HEK293 (cell line): ENCODE measurements around the gene C20orf96.
A peak's percentile ranks its signal among the peaks of the same experiment; 100 is the strongest.

Experiments used
- KLF1 ChIP-seq: fragments of 450-650 bp; formaldehyde crosslinking; IDR thresholded peaks from 2 replicates; pipeline ENCODE4 v1.5.1; 2016; ENCODE audit warnings: missing biosample characterization, missing genetic modification characterization
- KLF7 ChIP-seq: fragments of 450-650 bp; formaldehyde crosslinking; IDR thresholded peaks from 2 replicates; pipeline ENCODE4 v1.5.1; 2016; ENCODE audit warnings: missing biosample characterization, missing genetic modification characterization, borderline replicate concordance
- KLF8 ChIP-seq: fragments of 450-650 bp; formaldehyde crosslinking; IDR thresholded peaks from 2 replicates; pipeline ENCODE4 v1.5.1; 2016; ENCODE audit warnings: missing biosample characterization, missing genetic modification characterization
- OSR2 ChIP-seq: fragments of 450-650 bp; formaldehyde crosslinking; IDR thresholded peaks from 2 replicates; pipeline ENCODE4 v1.5.1; 2016; ENCODE audit warnings: missing biosample characterization, missing genetic modification characterization
- PRDM1 ChIP-seq: fragments of 450-650 bp; formaldehyde crosslinking; IDR thresholded peaks from 2 replicates; pipeline ENCODE4; 2016; ENCODE audit warnings: missing biosample characterization, missing genetic modification characterization
- SETDB1 ChIP-seq: IDR thresholded peaks from one replicate; pipeline ENCODE4 v1.6.1; 2017; ENCODE audit warnings: mild to moderate bottlenecking, low read length, moderate library complexity, mixed read lengths; ENCODE audit not compliant: insufficient read length
- SP3 ChIP-seq: fragments of 450-650 bp; formaldehyde crosslinking; IDR thresholded peaks from 2 replicates; pipeline ENCODE4 v1.5.1; 2016; ENCODE audit warnings: missing biosample characterization, missing genetic modification characterization
- TRIM28 ChIP-seq: IDR thresholded peaks from 2 replicates; pipeline ENCODE4 v1.6.1; 2011; ENCODE audit warnings: low read length, control low read depth, borderline replicate concordance
- WT1 ChIP-seq: fragments of 450-650 bp; formaldehyde crosslinking; IDR thresholded peaks from 2 replicates; pipeline ENCODE4 v1.5.1; 2016; ENCODE audit warnings: missing biosample characterization, missing genetic modification characterization
- ZBTB17 ChIP-seq: fragments of 450-650 bp; formaldehyde crosslinking; IDR thresholded peaks from 2 replicates; pipeline ENCODE4 v1.5.1; 2016; ENCODE audit warnings: missing biosample characterization, missing genetic modification characterization
- ZBTB7A ChIP-seq: fragments of 450-650 bp; formaldehyde crosslinking; IDR thresholded peaks from 2 replicates; pipeline ENCODE4 v1.5.1; 2016; ENCODE audit warnings: low read depth, missing biosample characterization, missing genetic modification characterization
- ZBTB8A ChIP-seq: fragments of 450-650 bp; formaldehyde crosslinking; IDR thresholded peaks from 2 replicates; pipeline ENCODE4 v1.5.1; 2016; ENCODE audit warnings: missing biosample characterization, missing genetic modification characterization
- ZNF112 ChIP-seq: fragments of 450-650 bp; formaldehyde crosslinking; IDR thresholded peaks from 2 replicates; pipeline ENCODE4 v1.5.0; 2017; ENCODE audit warnings: missing biosample characterization, missing genetic modification characterization
- ZNF140 ChIP-seq: fragments of 450-650 bp; formaldehyde crosslinking; IDR thresholded peaks from 2 replicates; pipeline ENCODE4 v1.5.1; 2016; ENCODE audit warnings: missing biosample characterization, missing genetic modification characterization
- ZNF2 ChIP-seq: fragments of 450-650 bp; formaldehyde crosslinking; IDR thresholded peaks from 2 replicates; pipeline ENCODE4 v1.5.1; 2016; ENCODE audit warnings: missing biosample characterization, missing genetic modification characterization
- ZNF266 ChIP-seq: fragments of 450-650 bp; formaldehyde crosslinking; IDR thresholded peaks from 2 replicates; pipeline ENCODE4 v1.5.1; 2016; ENCODE audit warnings: missing biosample characterization, missing genetic modification characterization, low read depth
- ZNF416 ChIP-seq: fragments of 450-650 bp; formaldehyde crosslinking; IDR thresholded peaks from 2 replicates; pipeline ENCODE4 v1.5.1; 2016; ENCODE audit warnings: missing biosample characterization, missing genetic modification characterization
- ZNF558 ChIP-seq: fragments of 450-650 bp; formaldehyde crosslinking; IDR thresholded peaks from 2 replicates; pipeline ENCODE4 v1.5.1; 2016; ENCODE audit warnings: missing biosample characterization, missing genetic modification characterization
- ZNF596 ChIP-seq: fragments of 450-650 bp; IDR thresholded peaks from 2 replicates; pipeline ENCODE4 v1.5.0; 2018; ENCODE audit warnings: missing biosample characterization, mild to moderate bottlenecking, missing genetic modification characterization, moderate library complexity
- ZNF600 ChIP-seq: fragments of 450-650 bp; formaldehyde crosslinking; IDR thresholded peaks from 2 replicates; pipeline ENCODE4 v1.5.1; 2016; ENCODE audit warnings: missing biosample characterization, missing genetic modification characterization
- ZSCAN23 ChIP-seq: fragments of 450-650 bp; formaldehyde crosslinking; IDR thresholded peaks from 2 replicates; pipeline ENCODE4 v1.5.1; 2016; ENCODE audit warnings: missing biosample characterization, missing genetic modification characterization
- TF ChIP-seq, protein P1 (sequence below): fragments of 450-650 bp; formaldehyde crosslinking; IDR thresholded peaks from 2 replicates; pipeline ENCODE4 v1.5.1; 2017; ENCODE audit warnings: missing biosample characterization, missing genetic modification characterization
- TF ChIP-seq, protein P2 (sequence below): fragments of 450-650 bp; formaldehyde crosslinking; IDR thresholded peaks from 2 replicates; pipeline ENCODE4 v1.5.1; 2016; ENCODE audit warnings: missing biosample characterization, missing genetic modification characterization, borderline replicate concordance
- TF ChIP-seq, protein P3 (sequence below): fragments of 450-650 bp; formaldehyde crosslinking; IDR thresholded peaks from 2 replicates; pipeline ENCODE4 v1.5.1; 2016; ENCODE audit warnings: missing biosample characterization, missing genetic modification characterization
- TF ChIP-seq, protein P4 (sequence below): fragments of 450-650 bp; formaldehyde crosslinking; IDR thresholded peaks from 2 replicates; pipeline ENCODE4 v1.5.1; 2016; ENCODE audit warnings: missing biosample characterization, missing genetic modification characterization
- TF ChIP-seq, protein P5 (sequence below): fragments of 450-650 bp; formaldehyde crosslinking; IDR thresholded peaks from 2 replicates; pipeline ENCODE4 v1.5.1; 2016; ENCODE audit warnings: missing biosample characterization, missing genetic modification characterization

C20orf96 gene

DNA sequence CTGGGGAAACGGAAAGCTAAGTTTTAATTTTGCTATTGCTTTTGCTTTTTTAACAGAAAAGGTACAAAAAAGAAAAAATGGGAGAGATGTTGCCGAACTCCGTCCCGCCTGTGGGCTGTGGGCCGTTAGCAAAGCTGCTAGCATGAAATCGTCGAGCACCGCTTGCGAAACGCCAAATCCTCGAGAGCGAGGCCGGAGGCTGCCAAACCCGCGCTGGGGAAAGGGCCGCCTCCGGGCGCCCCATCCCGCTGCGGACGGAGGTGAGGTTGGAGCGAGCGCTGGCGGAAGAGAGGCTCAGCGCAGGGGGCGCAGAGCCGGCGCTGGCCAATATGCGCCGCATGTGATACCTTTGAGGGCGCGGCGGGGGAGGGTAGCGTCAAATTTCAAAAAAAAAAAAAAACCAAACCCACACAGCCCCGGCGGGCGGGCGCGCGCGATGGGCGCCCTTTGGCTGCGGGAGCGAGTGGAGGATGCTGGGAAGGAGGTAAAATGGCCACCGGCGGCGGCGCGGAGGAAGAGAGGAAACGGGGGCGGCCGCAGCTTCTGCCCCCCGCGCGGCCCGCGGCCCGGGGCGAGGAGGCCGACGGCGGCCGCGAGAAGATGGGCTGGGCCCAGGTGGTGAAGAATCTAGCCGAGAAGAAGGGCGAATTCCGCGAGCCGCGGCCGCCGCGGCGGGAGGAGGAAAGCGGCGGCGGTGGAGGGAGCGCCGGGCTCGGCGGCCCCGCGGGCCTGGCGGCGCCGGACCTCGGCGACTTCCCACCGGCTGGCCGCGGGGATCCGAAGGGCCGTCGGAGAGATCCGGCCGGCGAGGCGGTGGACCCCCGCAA is 6.8 kb upstream of the C20orf96 start, which contains the start of gene ZCCHC3 (continued):
- TF ChIP-seq WT1 (tag by site-specific recombination) (peak; percentile 79), KLF8 (tag by site-specific recombination) (peak; percentile 95), KLF7 (tag by site-specific recombination) (peak; percentile 69; the same call in 1 of the 2 replicates), ZNF140 (tag by site-specific recombination) (no peak), ZNF2 (tag by site-specific recombination) (no peak; the same call in none of the 2 replicates), ZBTB7A (tag by site-specific recombination) (peak; percentile 71; the same call in 1 of the 2 replicates), PRDM1 (tag by site-specific recombination) (peak; percentile 72), ZNF600 (tag by site-specific recombination) (peak; percentile 99), KLF1 (tag by site-specific recombination) (peak; percentile 84), TRIM28 (0 out of 2 replicates have a peak, but pooled peaks have one; percentile 48), ZNF112 (no peak), ZBTB8A (tag by site-specific recombination) (peak; percentile 100), SETDB1 (peak; percentile 19), ZSCAN23 (0 out of 2 replicates have a peak, but pooled peaks have one; percentile 23), ZNF596 (tag by site-specific recombination) (peak; percentile 88), ZNF558 (peak; percentile 19; the same call in 1 of the 2 replicates), OSR2 (tag by site-specific recombination) (peak; percentile 15; the same call in 1 of the 2 replicates), ZNF266 (tag by site-specific recombination) (no peak), ZBTB17 (tag by site-specific recombination) (peak; percentile 92), ZNF416 (no peak), SP3 (peak; percentile 90)
- TF ChIP-seq, protein P1, sequence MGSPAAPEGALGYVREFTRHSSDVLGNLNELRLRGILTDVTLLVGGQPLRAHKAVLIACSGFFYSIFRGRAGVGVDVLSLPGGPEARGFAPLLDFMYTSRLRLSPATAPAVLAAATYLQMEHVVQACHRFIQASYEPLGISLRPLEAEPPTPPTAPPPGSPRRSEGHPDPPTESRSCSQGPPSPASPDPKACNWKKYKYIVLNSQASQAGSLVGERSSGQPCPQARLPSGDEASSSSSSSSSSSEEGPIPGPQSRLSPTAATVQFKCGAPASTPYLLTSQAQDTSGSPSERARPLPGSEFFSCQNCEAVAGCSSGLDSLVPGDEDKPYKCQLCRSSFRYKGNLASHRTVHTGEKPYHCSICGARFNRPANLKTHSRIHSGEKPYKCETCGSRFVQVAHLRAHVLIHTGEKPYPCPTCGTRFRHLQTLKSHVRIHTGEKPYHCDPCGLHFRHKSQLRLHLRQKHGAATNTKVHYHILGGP (tag by site-specific recombination): no peak
- TF ChIP-seq, protein P2, sequence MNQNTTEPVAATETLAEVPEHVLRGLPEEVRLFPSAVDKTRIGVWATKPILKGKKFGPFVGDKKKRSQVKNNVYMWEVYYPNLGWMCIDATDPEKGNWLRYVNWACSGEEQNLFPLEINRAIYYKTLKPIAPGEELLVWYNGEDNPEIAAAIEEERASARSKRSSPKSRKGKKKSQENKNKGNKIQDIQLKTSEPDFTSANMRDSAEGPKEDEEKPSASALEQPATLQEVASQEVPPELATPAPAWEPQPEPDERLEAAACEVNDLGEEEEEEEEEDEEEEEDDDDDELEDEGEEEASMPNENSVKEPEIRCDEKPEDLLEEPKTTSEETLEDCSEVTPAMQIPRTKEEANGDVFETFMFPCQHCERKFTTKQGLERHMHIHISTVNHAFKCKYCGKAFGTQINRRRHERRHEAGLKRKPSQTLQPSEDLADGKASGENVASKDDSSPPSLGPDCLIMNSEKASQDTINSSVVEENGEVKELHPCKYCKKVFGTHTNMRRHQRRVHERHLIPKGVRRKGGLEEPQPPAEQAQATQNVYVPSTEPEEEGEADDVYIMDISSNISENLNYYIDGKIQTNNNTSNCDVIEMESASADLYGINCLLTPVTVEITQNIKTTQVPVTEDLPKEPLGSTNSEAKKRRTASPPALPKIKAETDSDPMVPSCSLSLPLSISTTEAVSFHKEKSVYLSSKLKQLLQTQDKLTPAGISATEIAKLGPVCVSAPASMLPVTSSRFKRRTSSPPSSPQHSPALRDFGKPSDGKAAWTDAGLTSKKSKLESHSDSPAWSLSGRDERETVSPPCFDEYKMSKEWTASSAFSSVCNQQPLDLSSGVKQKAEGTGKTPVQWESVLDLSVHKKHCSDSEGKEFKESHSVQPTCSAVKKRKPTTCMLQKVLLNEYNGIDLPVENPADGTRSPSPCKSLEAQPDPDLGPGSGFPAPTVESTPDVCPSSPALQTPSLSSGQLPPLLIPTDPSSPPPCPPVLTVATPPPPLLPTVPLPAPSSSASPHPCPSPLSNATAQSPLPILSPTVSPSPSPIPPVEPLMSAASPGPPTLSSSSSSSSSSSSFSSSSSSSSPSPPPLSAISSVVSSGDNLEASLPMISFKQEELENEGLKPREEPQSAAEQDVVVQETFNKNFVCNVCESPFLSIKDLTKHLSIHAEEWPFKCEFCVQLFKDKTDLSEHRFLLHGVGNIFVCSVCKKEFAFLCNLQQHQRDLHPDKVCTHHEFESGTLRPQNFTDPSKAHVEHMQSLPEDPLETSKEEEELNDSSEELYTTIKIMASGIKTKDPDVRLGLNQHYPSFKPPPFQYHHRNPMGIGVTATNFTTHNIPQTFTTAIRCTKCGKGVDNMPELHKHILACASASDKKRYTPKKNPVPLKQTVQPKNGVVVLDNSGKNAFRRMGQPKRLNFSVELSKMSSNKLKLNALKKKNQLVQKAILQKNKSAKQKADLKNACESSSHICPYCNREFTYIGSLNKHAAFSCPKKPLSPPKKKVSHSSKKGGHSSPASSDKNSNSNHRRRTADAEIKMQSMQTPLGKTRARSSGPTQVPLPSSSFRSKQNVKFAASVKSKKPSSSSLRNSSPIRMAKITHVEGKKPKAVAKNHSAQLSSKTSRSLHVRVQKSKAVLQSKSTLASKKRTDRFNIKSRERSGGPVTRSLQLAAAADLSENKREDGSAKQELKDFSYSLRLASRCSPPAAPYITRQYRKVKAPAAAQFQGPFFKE (tag by site-specific recombination): no peak
- TF ChIP-seq, protein P3, sequence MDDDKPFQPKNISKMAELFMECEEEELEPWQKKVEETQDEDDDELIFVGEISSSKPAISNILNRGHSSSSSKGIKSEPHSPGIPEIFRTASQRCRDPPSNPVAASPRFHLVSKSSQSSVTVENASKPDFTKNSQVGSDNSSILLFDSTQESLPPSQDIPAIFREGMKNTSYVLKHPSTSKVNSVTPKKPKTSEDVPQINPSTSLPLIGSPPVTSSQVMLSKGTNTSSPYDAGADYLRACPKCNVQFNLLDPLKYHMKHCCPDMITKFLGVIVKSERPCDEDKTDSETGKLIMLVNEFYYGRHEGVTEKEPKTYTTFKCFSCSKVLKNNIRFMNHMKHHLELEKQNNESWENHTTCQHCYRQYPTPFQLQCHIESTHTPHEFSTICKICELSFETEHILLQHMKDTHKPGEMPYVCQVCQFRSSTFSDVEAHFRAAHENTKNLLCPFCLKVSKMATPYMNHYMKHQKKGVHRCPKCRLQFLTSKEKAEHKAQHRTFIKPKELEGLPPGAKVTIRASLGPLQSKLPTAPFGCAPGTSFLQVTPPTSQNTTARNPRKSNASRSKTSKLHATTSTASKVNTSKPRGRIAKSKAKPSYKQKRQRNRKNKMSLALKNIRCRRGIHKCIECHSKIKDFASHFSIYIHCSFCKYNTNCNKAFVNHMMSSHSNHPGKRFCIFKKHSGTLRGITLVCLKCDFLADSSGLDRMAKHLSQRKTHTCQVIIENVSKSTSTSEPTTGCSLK (tag by site-specific recombination): no peak
- TF ChIP-seq, protein P4, sequence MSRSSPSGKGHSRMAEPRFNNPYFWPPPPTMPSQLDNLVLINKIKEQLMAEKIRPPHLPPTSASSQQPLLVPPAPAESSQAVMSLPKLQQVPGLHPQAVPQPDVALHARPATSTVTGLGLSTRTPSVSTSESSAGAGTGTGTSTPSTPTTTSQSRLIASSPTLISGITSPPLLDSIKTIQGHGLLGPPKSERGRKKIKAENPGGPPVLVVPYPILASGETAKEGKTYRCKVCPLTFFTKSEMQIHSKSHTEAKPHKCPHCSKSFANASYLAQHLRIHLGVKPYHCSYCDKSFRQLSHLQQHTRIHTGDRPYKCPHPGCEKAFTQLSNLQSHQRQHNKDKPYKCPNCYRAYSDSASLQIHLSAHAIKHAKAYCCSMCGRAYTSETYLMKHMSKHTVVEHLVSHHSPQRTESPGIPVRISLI (tag by site-specific recombination): peak; percentile 94
- TF ChIP-seq, protein P5, sequence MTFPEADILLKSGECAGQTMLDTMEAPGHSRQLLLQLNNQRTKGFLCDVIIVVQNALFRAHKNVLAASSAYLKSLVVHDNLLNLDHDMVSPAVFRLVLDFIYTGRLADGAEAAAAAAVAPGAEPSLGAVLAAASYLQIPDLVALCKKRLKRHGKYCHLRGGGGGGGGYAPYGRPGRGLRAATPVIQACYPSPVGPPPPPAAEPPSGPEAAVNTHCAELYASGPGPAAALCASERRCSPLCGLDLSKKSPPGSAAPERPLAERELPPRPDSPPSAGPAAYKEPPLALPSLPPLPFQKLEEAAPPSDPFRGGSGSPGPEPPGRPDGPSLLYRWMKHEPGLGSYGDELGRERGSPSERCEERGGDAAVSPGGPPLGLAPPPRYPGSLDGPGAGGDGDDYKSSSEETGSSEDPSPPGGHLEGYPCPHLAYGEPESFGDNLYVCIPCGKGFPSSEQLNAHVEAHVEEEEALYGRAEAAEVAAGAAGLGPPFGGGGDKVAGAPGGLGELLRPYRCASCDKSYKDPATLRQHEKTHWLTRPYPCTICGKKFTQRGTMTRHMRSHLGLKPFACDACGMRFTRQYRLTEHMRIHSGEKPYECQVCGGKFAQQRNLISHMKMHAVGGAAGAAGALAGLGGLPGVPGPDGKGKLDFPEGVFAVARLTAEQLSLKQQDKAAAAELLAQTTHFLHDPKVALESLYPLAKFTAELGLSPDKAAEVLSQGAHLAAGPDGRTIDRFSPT (tag by site-specific recombination): peak; percentile 88
